Stomach (tissue), 4 donors: Measurements from ENCODE around the gene PGA4.

ENCODE experiments used
- CTCF ChIP-seq, 7 experiments: fragments of 450-650 bp in 4 of 7; fragments of 200-600 bp in 3 of 7; sonication (generic) in 3 of 7; IDR thresholded peaks; one replicate each; pipeline ENCODE4 v1.5.1; 2016 to 2019; ENCODE audit warnings: antibody characterized with exemption in 7 of 7, control low read depth in 2 of 7, mild to moderate bottlenecking in 1 of 7
- EP300 ChIP-seq: sonication (generic); formaldehyde crosslinking; IDR thresholded peaks from one replicate; pipeline ENCODE4 v1.6.1; 2017; ENCODE audit warnings: antibody characterized with exemption

- TF ChIP-seq CTCF (IDR thresholded peaks at IDR 0.05) (no peak), EP300 (no peak)
These were observed 26.4 kb upstream of the PGA4 start for GRCh38 chr11:61195719-61196118.
